Measurements from ENCODE around the gene SERPINA4.

GRCh38 chr14:94586635-94587034 is 25.4 kb downstream of the SERPINA4 start:
- TF ChIP-seq JUND (IDR thresholded peaks at IDR 0.05) (no peak), MAX (IDR thresholded peaks at IDR 0.05) (no peak), EZH2 (IDR thresholded peaks at IDR 0.05) (no peak), POLR2A (IDR thresholded peaks at IDR 0.05; ENCODE audit: borderline replicate concordance, extremely low read depth, insufficient read depth, insufficient read length) (no peak), POLR2AphosphoS5 (IDR thresholded peaks at IDR 0.05; ENCODE audit: low read depth, low read length) (no peak)

Measured in HCT116 (cell line).